HG03097 (cell line): ENCODE measurements around the gene FEM1B.

Experiments
- ATAC-seq: cut with Tn5 transposase; IDR thresholded peaks from one replicate; pipeline ENCODE4 v1.9.1; 2021; ENCODE audit not compliant: unreplicated experiment, low FRiP score

Gene FEM1B

DNA sequence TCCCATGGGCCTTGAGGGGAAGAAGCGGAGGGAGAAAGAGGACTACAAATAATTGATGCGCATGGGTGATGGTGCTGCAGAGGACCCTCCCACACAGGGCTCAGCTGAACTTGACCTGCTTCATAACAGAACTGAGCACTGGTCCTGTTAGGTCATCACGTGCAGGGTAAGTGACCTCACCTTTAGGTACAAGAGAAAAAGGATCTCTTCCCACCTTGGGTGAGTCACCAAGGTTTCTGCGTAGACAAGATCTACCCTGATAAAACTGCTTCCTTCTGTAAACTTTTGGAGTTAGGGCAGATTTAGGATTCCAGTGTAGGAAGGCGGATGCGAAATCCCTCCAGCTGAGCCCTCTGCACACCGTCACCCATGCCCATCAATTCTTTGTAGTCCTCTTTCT lies 67.1 kb downstream of the FEM1B start:
- ATAC-seq, result no peak
